ENCODE results near the gene SHISA5. TPM values are rescaled to one million over a fixed set of nuclear protein-coding genes. Genes with fewer than 3 reads are reported as not detected.
"Not testable (repeated sequence)": the region's sequence is repeated elsewhere in the genome, so short reads cannot be mapped to it uniquely, and the experiment has no call there.

SHISA5 gene
- total RNA-seq, 1 donor from 2014 or later = 35.2 TPM

GRCh38 chr3:48476426-48477053 is 27.4 kb downstream of the SHISA5 start:
- no peak for DNase-seq

GRCh38 chr3:48475188-48475587 is 28.8 kb downstream of the SHISA5 start:
- DNase-seq = no peak

- DNase-seq = no peak
Measured at GRCh38 chr3:48474619-48475018, 29.4 kb downstream of the SHISA5 start.

GRCh38 chr3:48474031-48474430 is 29.9 kb downstream of the SHISA5 start:
- not testable (repeated sequence) for DNase-seq

- DNase-seq = peak; percentile 47
Measured at GRCh38 chr3:48473617-48473952, 30.4 kb downstream of the SHISA5 start.

GRCh38 chr3:48472923-48473616 is 30.9 kb downstream of the SHISA5 start:
- DNase-seq = peak; percentile 90

GRCh38 chr3:48472673-48472922 is 31.4 kb downstream of the SHISA5 start:
- peak; percentile 79 for DNase-seq

- no peak for DNase-seq
Measured at GRCh38 chr3:48470286-48470685, 33.7 kb downstream of the SHISA5 start.

- no peak for DNase-seq
Measured at GRCh38 chr3:48469046-48469915, 34.7 kb downstream of the SHISA5 start.

GRCh38 chr3:48468329-48468731 is 35.6 kb downstream of the SHISA5 start:
- no peak for DNase-seq

- DNase-seq = no peak
Measured at GRCh38 chr3:48467473-48468267, 36.3 kb downstream of the SHISA5 start.

- no peak for DNase-seq
Measured at GRCh38 chr3:48467110-48467454, 36.9 kb downstream of the SHISA5 start.

GRCh38 chr3:48466386-48467109 is 37.4 kb downstream of the SHISA5 start:
- DNase-seq = no peak

- peak; percentile 99 for DNase-seq
Measured at GRCh38 chr3:48465531-48466378, 38.2 kb downstream of the SHISA5 start.

GRCh38 chr3:48465237-48465530 is 38.8 kb downstream of the SHISA5 start:
- DNase-seq = no peak

- no peak for DNase-seq
Measured at GRCh38 chr3:48464713-48465221, 39.2 kb downstream of the SHISA5 start.

GRCh38 chr3:48463703-48464102 is 40.3 kb downstream of the SHISA5 start:
- no peak for DNase-seq

- not testable (repeated sequence) for DNase-seq
Measured at GRCh38 chr3:48461767-48462166, 42.2 kb downstream of the SHISA5 start.

- no peak for DNase-seq
Measured at GRCh38 chr3:48460517-48460902, 43.5 kb downstream of the SHISA5 start.

- DNase-seq = no peak
Measured at GRCh38 chr3:48459773-48460516, 44.0 kb downstream of the SHISA5 start.

Data from skin of body (tissue), 2 donors.